ENCODE measurements around the gene ADGRA3.

Gene ADGRA3

DNA sequence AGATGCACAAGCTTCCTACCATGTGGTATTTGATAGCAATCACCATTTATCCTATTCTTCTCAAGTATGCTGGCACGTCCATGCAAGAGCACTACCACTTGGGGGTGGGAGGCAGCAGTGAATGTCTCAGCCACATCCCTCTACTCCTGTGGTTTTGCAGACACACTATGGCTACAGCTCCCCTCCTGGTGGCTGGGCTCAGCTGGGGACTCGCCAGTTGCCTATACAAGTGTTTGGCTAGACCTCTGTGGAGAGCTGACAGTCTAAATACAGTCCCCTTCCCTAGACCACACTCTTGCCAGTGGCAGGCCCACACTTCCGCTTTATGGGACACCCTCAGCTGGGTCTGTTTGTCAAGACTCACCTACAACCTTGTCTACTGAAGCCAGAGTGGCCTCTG is 53.2 kb downstream of the ADGRA3 start:
- TF ChIP-seq, protein P1, sequence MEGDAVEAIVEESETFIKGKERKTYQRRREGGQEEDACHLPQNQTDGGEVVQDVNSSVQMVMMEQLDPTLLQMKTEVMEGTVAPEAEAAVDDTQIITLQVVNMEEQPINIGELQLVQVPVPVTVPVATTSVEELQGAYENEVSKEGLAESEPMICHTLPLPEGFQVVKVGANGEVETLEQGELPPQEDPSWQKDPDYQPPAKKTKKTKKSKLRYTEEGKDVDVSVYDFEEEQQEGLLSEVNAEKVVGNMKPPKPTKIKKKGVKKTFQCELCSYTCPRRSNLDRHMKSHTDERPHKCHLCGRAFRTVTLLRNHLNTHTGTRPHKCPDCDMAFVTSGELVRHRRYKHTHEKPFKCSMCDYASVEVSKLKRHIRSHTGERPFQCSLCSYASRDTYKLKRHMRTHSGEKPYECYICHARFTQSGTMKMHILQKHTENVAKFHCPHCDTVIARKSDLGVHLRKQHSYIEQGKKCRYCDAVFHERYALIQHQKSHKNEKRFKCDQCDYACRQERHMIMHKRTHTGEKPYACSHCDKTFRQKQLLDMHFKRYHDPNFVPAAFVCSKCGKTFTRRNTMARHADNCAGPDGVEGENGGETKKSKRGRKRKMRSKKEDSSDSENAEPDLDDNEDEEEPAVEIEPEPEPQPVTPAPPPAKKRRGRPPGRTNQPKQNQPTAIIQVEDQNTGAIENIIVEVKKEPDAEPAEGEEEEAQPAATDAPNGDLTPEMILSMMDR (IDR thresholded peaks at IDR 0.05; ENCODE audit: extremely low read depth, missing control alignments): no peak
- no peak for DNase-seq (ENCODE audit: low spot score)

DNA sequence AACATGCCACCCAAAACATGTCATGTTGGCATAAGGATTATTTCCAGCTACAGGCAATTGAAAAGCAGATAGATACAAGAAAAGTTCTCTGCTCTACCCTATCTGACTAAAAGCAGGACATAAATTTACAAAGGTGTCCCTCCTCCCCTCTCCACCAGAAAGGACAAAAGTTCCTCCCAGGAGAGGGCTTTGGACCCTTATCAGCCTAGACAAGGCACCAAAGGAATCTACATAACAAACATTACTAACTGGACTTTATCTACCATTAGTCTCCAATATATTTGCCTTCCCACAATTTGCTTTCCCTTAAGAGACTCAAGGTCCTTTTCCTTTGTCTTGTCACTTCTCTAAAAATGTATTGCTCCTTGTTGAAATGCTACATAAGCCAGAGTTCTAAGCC is 55.6 kb downstream of the ADGRA3 start:
- no peak for DNase-seq (ENCODE audit: low spot score)
- TF ChIP-seq, protein P1 (IDR thresholded peaks at IDR 0.05; ENCODE audit: extremely low read depth, missing control alignments): no peak

DNA sequence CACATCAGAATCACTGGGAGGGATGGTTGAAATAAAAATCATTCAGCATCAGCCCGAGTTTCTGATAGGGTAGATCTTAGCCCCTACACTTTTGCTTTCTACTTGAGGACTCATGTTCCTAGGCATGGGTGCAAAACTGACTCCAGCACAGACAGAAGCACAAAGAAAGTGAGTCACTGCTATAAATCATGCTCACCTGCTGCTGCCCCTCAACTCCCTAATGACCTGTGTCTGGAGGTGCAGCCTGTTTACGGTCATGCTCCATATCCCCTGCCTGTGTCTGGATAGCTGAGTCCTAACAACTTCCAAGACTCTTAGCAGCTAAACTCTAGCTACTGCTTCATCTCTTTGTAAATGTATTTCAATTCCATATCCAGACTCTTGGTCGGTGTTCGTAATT is 57.8 kb downstream of the ADGRA3 start:
- TF ChIP-seq, protein P1 (IDR thresholded peaks at IDR 0.05; ENCODE audit: extremely low read depth, missing control alignments): no peak
- no peak for DNase-seq (ENCODE audit: low spot score)

DNA sequence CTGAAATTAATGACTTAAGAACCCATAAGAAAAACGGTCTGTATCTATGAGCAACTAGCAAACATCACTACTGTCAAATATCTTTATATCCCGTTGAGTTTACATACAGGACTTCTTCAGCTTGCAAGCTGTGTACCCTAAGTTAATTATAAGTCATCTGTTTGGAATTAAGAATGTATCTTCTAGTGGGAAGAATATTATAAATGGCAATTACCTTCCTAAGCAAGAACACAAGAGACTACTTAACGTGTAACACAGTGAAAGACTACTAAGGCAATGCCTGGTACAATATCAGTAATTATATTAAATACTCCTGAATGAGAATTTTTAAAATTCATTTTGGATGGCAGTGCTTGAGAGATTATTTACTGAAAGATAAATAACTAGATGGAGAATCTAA is 58.5 kb downstream of the ADGRA3 start:
- TF ChIP-seq, protein P1 (IDR thresholded peaks at IDR 0.05; ENCODE audit: extremely low read depth, missing control alignments): no peak
- no peak for DNase-seq (ENCODE audit: low spot score)

DNA sequence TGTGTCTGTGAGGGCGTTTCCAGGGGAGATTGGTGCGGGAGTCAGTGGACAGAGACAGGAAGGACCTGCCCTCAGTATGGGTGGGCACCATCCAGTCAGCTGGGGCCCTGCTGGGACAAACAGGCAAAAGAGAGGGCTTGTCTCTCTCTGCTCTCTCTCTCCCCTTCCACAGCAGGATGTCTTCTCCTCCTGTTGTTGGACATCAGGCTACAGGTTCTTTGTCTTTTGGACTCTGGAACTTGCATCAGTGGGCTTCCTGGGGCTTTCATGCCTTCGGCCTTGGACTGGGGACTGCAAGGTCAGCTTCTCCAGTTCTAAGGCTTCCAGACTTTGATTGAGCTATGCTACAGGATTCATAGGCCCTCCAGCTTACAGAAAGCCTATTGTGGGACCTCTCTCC is 59.6 kb downstream of the ADGRA3 start:
- DNase-seq (ENCODE audit: low spot score): no peak
- TF ChIP-seq, protein P1 (IDR thresholded peaks at IDR 0.05; ENCODE audit: extremely low read depth, missing control alignments): no peak

DNA sequence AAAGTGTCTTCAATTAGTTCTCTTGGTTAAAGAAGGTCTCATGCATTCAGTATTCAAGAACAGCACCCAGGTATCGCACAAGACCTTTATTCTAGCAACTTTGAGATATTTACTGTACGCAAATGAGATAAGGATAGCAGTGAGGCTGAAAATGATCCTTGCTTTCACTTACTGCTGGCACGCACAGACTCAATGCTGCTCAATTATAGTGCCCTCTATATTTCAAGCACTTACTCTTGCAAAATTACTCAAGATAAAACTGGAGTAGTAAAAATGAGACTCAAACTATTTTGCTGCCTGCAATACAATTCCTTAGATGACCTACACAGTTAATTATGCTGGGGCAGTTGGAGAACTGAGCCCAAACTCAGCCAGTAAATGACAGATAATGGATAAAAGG is 60.9 kb downstream of the ADGRA3 start:
- DNase-seq (ENCODE audit: low spot score): no peak

DNA sequence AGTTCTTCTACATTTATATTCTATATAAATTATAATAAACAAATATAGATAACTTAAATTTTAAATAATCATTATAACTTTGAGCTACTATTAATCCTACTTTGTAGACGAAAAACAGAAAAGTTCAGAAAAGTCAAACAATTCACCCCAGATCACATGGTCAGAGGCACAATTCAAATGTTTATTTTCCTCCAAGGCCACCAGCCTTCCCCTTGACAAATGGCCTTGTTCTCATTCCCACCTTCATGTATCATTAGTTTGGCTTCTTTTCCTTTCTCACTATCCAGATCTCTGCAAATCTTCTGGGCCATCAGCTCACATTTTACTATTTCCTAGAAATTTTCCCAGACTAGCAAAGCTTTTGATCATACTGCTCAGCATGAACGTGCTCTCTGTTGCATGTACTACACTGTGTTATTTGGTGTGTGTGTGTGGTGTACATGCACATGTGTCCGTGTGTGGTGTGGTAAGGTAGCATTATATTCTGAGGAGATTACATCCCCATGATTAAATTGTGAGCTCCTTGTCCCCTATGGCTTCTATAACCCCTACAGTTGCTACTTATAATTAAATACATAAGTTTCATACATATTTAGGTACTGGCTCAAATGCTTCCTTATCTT is 61.5 kb downstream of the ADGRA3 start:
- TF ChIP-seq, protein P1 (IDR thresholded peaks at IDR 0.05; ENCODE audit: extremely low read depth, missing control alignments): no peak

More for the DNA sequence above, 60.9 kb downstream of the ADGRA3 start:
- TF ChIP-seq, protein P1 (IDR thresholded peaks at IDR 0.05; ENCODE audit: extremely low read depth, missing control alignments): no peak

More for the DNA sequence above, 61.5 kb downstream of the ADGRA3 start:
- no peak for DNase-seq (ENCODE audit: low spot score)
